ENCODE measurements around the gene CYFIP1. TPM values are rescaled to one million over a fixed set of nuclear protein-coding genes. Genes with fewer than 3 reads are reported as not detected.

Gene CYFIP1
- total RNA-seq, 4 donors from 2014 or later, result 31.1 to 52.6 (median 37.4) TPM

DNA sequence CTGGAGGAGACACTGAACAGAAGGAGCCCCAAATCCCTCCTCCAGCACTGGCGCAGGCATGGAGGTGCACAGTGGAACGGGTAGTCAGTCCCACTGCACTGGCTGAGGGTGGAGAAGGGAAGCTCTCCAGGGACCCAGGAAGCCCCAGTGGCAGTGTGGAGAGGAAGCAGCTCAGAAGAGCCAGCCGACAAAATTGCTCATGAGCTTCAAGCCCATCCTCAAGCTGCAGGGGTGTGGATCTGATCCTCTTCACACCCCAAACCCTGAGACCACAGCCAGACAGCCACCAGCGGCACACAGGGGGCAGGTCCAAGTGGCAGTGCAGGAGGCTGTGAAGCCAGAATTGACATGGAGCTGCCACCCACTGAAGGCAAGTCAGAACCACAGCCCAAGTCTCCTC lies 32.1 kb downstream of the CYFIP1 start:
- no peak for DNase-seq

DNA sequence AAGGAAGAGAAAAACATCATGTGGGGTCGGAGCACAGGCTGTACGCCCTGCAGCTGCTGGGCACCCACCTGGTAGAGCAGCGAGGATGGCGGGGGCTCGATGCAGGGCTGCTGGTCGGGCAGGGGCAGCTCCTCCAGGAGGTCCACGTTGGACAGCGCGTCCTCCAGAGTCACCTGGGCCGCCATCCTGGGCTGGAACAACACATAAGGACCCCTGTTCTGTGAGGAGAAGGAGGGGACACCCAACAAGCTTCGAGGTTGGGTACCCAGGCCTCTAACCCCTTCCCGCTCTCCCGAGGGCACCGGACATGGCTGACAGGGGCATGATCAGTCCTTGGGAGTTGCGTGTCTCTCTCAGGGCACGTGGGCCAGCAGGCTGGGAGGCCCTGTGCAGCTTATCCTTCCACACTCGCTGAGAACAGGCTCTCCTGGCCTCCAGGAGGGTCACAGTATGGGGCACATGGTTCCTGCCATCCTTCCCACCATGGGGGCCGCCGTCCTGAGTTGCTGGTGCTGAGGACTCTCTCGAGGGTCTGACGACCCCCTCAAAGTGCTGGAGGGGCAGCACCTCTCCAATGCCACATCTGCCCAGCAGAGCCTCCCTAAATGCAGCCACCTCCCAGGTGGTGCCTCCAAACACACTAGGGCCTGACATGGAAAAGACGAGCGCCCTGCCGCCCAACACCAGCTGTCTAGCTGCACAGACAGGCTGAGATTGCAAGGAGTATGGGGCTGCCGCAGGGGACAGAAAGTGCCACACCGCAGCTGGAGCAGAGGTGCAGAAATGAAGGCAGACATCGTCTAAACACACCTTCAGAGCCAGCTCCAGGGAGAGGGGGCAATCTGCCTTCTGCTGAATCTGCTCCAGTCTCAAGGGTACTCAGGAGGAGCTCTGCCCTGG lies 32.8 kb downstream of the CYFIP1 start:
- in situ Hi-C loops (cut with MboI; ENCODE audit: low sequenced_read_pairs in 4 of 4), result no loop called here
- Histone ChIP-seq H3K9me3 (no peaks in the 10 kb centered on the region), H3K36me3 (peaks cover 0 to 22% of the 10 kb centered on the region in 2 donors), H3K4me3 (no peak overlapping the region), H3K4me1 (peaks cover 11 to 12% of the 10 kb centered on the region in 2 donors), H3K27ac (peak overlapping the region in 1 of 4 donors; percentile 61), H3K27me3 (no peaks in the 10 kb centered on the region)
- intact Hi-C loops (cut with DNase I; ENCODE audit: low total_unique reads), result no loop called here
- TF ChIP-seq, protein P1, sequence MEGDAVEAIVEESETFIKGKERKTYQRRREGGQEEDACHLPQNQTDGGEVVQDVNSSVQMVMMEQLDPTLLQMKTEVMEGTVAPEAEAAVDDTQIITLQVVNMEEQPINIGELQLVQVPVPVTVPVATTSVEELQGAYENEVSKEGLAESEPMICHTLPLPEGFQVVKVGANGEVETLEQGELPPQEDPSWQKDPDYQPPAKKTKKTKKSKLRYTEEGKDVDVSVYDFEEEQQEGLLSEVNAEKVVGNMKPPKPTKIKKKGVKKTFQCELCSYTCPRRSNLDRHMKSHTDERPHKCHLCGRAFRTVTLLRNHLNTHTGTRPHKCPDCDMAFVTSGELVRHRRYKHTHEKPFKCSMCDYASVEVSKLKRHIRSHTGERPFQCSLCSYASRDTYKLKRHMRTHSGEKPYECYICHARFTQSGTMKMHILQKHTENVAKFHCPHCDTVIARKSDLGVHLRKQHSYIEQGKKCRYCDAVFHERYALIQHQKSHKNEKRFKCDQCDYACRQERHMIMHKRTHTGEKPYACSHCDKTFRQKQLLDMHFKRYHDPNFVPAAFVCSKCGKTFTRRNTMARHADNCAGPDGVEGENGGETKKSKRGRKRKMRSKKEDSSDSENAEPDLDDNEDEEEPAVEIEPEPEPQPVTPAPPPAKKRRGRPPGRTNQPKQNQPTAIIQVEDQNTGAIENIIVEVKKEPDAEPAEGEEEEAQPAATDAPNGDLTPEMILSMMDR (IDR thresholded peaks at IDR 0.05 in 4 of 5, conservative IDR thresholded peaks at IDR 0.05 in 1 of 5), result no peak
- TF ChIP-seq POLR2A (IDR thresholded peaks at IDR 0.05), result no peak
- no peak for DNase-seq
- ATAC-seq, result no peak

More for the DNA sequence above, 32.1 kb downstream of the CYFIP1 start:
- H3K4me1 ChIP-seq, result peaks cover 12 to 15% of the 10 kb centered on the region in 2 donors
- no peaks in the 10 kb centered on the region for H3K9me3 ChIP-seq
- no peaks in the 10 kb centered on the region for H3K27me3 ChIP-seq
- in situ Hi-C loops (cut with MboI; ENCODE audit: low sequenced_read_pairs in 4 of 4) (no loop called here), intact Hi-C loops (cut with DNase I; ENCODE audit: low total_unique reads) (no loop called here)
- no peak for ATAC-seq
- peaks cover 0 to 15% of the 10 kb centered on the region in 2 donors for H3K36me3 ChIP-seq
- TF ChIP-seq POLR2A (IDR thresholded peaks at IDR 0.05), result no peak
- TF ChIP-seq, protein P1 (IDR thresholded peaks at IDR 0.05 in 4 of 5, conservative IDR thresholded peaks at IDR 0.05 in 1 of 5), result no peak
- H3K27ac ChIP-seq, result peak overlapping the region; percentile 18 to 61 (median 58)
- H3K4me3 ChIP-seq, result no peak overlapping the region

DNA sequence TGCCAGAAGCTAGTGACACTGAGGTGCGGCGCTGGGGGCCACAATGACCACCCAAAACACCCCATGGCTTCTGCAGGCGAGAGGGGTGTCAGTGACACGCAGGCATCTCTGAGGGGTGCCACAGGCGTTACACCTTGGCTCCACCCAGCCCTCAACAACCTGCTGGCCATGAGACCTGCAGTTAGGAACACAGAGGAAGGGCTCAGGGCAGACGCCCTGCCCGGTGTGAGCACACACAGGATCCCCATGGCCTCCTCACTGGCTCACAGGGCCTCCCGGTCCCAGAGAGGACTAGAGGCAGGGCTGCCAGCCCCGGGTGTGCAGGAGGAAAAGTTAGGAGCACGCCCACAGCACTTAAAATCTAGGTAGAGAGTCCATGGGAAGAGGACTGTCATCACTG lies 35.1 kb downstream of the CYFIP1 start:
- Histone ChIP-seq H3K27me3 (no peaks in the 10 kb centered on the region), H3K36me3 (peaks cover 0 to 42% of the 10 kb centered on the region in 2 donors), H3K27ac (no peak overlapping the region), H3K4me1 (peaks cover 11 to 12% of the 10 kb centered on the region in 2 donors), H3K9me3 (no peaks in the 10 kb centered on the region), H3K4me3 (no peak overlapping the region)
- intact Hi-C loops (cut with DNase I; ENCODE audit: low total_unique reads), result no loop called here
- in situ Hi-C loops (cut with MboI; ENCODE audit: low sequenced_read_pairs in 4 of 4), result no loop called here
- TF ChIP-seq, protein P1 (IDR thresholded peaks at IDR 0.05 in 4 of 5, conservative IDR thresholded peaks at IDR 0.05 in 1 of 5), result no peak
- no peak for TF ChIP-seq POLR2A (IDR thresholded peaks at IDR 0.05)
- ATAC-seq (no peak), DNase-seq (no peak)

DNA sequence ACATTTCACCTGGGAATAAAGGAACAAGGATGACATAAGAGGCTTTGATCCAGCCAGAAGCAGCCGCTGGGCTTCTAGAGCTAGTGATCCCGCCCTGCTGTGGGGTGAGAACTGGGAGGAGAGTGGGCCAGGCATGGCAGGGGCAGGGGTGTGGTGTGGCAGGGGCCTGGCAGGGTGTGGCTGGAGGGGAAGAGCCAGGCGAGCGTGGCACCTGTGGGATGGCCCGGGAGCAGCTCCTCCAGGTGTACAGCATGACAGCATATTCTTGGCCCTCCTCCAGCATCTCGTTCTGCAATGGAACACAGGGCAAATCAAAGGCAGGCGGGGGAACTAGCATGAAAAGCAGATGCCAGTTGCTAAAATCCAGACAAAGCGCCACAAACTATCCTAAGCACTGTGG lies 35.5 kb downstream of the CYFIP1 start:
- no peak for ATAC-seq
- Histone ChIP-seq H3K9me3 (no peaks in the 10 kb centered on the region), H3K36me3 (peaks cover 0 to 43% of the 10 kb centered on the region in 2 donors), H3K4me1 (peaks cover 9 to 11% of the 10 kb centered on the region in 2 donors), H3K27ac (no peak overlapping the region), H3K27me3 (no peaks in the 10 kb centered on the region), H3K4me3 (no peak overlapping the region)
- in situ Hi-C loops (cut with MboI; ENCODE audit: low sequenced_read_pairs in 4 of 4) (no loop called here), intact Hi-C loops (cut with DNase I; ENCODE audit: low total_unique reads) (no loop called here)
- TF ChIP-seq, protein P1 (IDR thresholded peaks at IDR 0.05 in 4 of 5, conservative IDR thresholded peaks at IDR 0.05 in 1 of 5), result no peak
- TF ChIP-seq POLR2A (IDR thresholded peaks at IDR 0.05), result no peak
- DNase-seq, result no peak

Measured in gastrocnemius medialis (tissue), 4 donors.